Endothelial cell of umbilical vein (primary cell): ENCODE data around the gene GLDN.
"Not testable (repeated sequence)": the region's sequence is repeated elsewhere in the genome, so short reads cannot be mapped to it uniquely, and the experiment has no call there.

ENCODE experiments used
- EZH2 ChIP-seq: IDR thresholded peaks from 2 replicates; pipeline ENCODE4 v1.6.1; 2012; ENCODE audit warnings: borderline replicate concordance, low read depth, mild to moderate bottlenecking, moderate library complexity, low read length, inconsistent platforms; ENCODE audit not compliant: severe bottlenecking
- FOS ChIP-seq: IDR thresholded peaks from 2 replicates; pipeline ENCODE4 v1.6.1; 2011; ENCODE audit warnings: mild to moderate bottlenecking, low read length, moderate library complexity, borderline replicate concordance; ENCODE audit not compliant: insufficient read depth
- JUN ChIP-seq: IDR thresholded peaks from 2 replicates; pipeline ENCODE4 v1.6.1; 2011; ENCODE audit warnings: borderline replicate concordance, low read depth; ENCODE audit not compliant: insufficient read length, insufficient read depth
- MAX ChIP-seq: IDR thresholded peaks from 2 replicates; pipeline ENCODE4 v1.6.1; 2011; ENCODE audit not compliant: insufficient read depth, insufficient read length
- MYC ChIP-seq: IDR thresholded peaks from one replicate; pipeline ENCODE4 v1.6.1; 2011; ENCODE audit warnings: mild to moderate bottlenecking, low read depth, low read length
- POLR2A ChIP-seq: IDR thresholded peaks from 2 replicates; pipeline ENCODE4 v1.6.1; 2012; ENCODE audit warnings: low read depth, mild to moderate bottlenecking, control low read depth, low read length
- POLR2AphosphoS5 ChIP-seq: IDR thresholded peaks from 2 replicates; pipeline ENCODE4 v1.6.1; 2012; ENCODE audit warnings: low read depth, mild to moderate bottlenecking, control low read depth, low read length, moderate library complexity; ENCODE audit not compliant: insufficient read depth
- TF ChIP-seq, protein P1 (sequence below), 2 donors: IDR thresholded peaks; 1 replicate in 1 of 2; 2 replicates in 1 of 2; pipeline ENCODE4 v1.5.1; 2011; ENCODE audit warnings: low read length in 2 of 2, mild to moderate bottlenecking in 2 of 2, moderate library complexity in 2 of 2, control low read depth in 1 of 2, inconsistent platforms in 1 of 2, low read depth in 1 of 2; ENCODE audit not compliant: insufficient read depth in 1 of 2; ENCODE audit errors: extremely low read depth in 1 of 2

DNA sequence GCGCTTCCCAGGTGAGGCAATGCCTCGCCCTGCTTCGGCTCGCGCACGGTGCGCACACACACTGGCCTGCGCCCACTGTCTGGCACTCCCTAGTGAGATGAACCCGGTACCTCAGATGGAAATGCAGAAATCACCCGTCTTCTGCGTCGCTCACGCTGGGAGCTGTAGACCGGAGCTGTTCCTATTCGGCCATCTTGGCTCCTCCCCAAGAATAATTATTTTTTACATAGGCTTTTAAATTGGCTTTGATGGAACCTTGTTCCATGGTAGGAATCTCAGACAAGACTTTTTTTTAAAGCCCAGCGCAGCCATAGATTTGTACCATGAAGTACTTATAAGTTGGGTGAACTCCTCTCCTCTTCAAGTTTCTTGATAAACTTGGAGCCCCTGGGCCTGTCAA lies 81.6 kb downstream of the GLDN start:
- TF ChIP-seq, protein P1, sequence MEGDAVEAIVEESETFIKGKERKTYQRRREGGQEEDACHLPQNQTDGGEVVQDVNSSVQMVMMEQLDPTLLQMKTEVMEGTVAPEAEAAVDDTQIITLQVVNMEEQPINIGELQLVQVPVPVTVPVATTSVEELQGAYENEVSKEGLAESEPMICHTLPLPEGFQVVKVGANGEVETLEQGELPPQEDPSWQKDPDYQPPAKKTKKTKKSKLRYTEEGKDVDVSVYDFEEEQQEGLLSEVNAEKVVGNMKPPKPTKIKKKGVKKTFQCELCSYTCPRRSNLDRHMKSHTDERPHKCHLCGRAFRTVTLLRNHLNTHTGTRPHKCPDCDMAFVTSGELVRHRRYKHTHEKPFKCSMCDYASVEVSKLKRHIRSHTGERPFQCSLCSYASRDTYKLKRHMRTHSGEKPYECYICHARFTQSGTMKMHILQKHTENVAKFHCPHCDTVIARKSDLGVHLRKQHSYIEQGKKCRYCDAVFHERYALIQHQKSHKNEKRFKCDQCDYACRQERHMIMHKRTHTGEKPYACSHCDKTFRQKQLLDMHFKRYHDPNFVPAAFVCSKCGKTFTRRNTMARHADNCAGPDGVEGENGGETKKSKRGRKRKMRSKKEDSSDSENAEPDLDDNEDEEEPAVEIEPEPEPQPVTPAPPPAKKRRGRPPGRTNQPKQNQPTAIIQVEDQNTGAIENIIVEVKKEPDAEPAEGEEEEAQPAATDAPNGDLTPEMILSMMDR (IDR thresholded peaks at IDR 0.05; ENCODE audit: extremely low read depth in 1 of 2, insufficient read depth in 1 of 2, low read depth in 1 of 2, low read length in 2 of 2) = not testable (repeated sequence)
- not testable (repeated sequence) for TF ChIP-seq JUN, EZH2, POLR2A, MYC, POLR2AphosphoS5, FOS, MAX
